ENCODE measurements around the gene FAM89A.

The FAM89A gene

GRCh38 chr1:231040019-231040799, at the start of gene FAM89A:
Gene FAM89A (minus strand): TSS chr1:231040254. CDS start chr1:231040211, 43 bp downstream.
- peak; percentile 82 for DNase-seq

- no peak for DNase-seq
Measured at GRCh38 chr1:231084353-231084752, 44.3 kb upstream of the FAM89A start.

GRCh38 chr1:231079163-231079562, 39.1 kb upstream of the FAM89A start:
- DNase-seq = no peak

- DNase-seq = no peak
Measured at GRCh38 chr1:231078250-231078649, 38.2 kb upstream of the FAM89A start.

- DNase-seq = no peak
Measured at GRCh38 chr1:231076802-231077201, 36.7 kb upstream of the FAM89A start.

GRCh38 chr1:231075497-231075896, 35.4 kb upstream of the FAM89A start:
- no peak for DNase-seq

- DNase-seq = no peak
Measured at GRCh38 chr1:231075020-231075419, 35.0 kb upstream of the FAM89A start.

GRCh38 chr1:231074046-231074445, 34.0 kb upstream of the FAM89A start:
- no peak for DNase-seq

- no peak for DNase-seq
Measured at GRCh38 chr1:231073331-231073730, 33.3 kb upstream of the FAM89A start.

- no peak for DNase-seq
Measured at GRCh38 chr1:231072502-231073094, 32.5 kb upstream of the FAM89A start.

- DNase-seq = no peak
Measured at GRCh38 chr1:231072041-231072440, 32.0 kb upstream of the FAM89A start.

GRCh38 chr1:231070758-231071444, 30.8 kb upstream of the FAM89A start:
- no peak for DNase-seq

- DNase-seq = no peak
Measured at GRCh38 chr1:231069333-231069732, 29.3 kb upstream of the FAM89A start.

- DNase-seq = no peak
Measured at GRCh38 chr1:231068762-231069161, 28.7 kb upstream of the FAM89A start.

GRCh38 chr1:231065510-231066241, 25.6 kb upstream of the FAM89A start:
- DNase-seq = no peak

- no peak for DNase-seq
Measured at GRCh38 chr1:231064418-231064817, 24.4 kb upstream of the FAM89A start.

GRCh38 chr1:231063331-231063730, 23.3 kb upstream of the FAM89A start:
- DNase-seq = no peak

- DNase-seq = no peak
Measured at GRCh38 chr1:231062500-231063270, 22.6 kb upstream of the FAM89A start.

GRCh38 chr1:231059566-231060193, 19.6 kb upstream of the FAM89A start:
- DNase-seq = no peak

- DNase-seq = no peak
Measured at GRCh38 chr1:231058416-231059109, 18.5 kb upstream of the FAM89A start.

- no peak for DNase-seq
Measured at GRCh38 chr1:231057410-231057809, 17.4 kb upstream of the FAM89A start.
